ENCODE results near the gene CLSTN2.

- TF ChIP-seq POLR2A (IDR thresholded peaks at IDR 0.05), result no peak
- no peak for TF ChIP-seq CTCF (IDR thresholded peaks at IDR 0.05)
Observed at GRCh38 chr3:140355481-140355880, 420.5 kb downstream of the CLSTN2 start.
